NCI-H1417 treated with DMSO at 0.1 percent for 48 hours (cell line): ENCODE data around the gene TBRG4.
A peak's percentile ranks its signal among the peaks of the same experiment; 100 is the strongest.

ENCODE experiments used
- DNase-seq: peaks from one replicate; lab custom pipeline; 2025; lab: John Stamatoyannopoulos, UW

TBRG4 gene

DNA sequence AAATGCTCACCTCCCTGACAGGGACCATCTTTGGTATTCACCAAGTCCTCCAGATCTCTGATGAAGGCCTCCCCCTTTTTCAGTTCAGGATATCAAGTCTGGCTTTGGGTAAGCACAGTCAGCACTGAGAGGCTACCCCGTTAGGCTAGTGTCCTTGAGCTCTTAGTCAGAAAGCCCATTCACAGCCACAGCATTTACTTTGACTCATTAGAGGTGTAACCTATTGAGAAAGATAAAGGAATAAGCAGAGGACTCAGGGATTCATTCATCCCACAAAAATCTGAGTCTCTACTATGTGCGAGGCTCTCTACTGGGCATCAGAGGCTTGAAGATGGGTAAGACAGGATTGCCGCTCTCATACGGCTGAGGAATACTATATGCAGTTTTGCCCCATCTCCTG lies 32.1 kb upstream of the TBRG4 start:
- DNase-seq: no peak

DNA sequence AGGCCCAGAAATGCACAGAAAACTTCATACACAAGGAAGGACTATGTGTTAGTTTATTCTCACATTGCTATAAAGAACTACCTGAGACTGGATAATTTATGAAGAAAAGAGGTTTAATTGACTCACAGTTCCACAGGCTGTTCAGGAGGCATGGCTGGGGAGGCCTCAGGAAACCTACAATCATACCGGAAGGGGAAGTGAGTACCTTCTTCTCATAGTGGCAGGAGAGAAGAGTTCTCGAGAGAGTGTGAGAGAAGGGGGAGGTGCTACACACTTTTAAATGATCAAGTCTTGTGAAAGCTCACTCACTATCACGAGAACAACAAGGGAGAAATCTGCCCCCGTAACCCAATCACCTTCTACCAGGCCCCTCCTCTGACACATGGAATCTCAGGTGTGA lies 29.3 kb upstream of the TBRG4 start:
- no peak for DNase-seq

DNA sequence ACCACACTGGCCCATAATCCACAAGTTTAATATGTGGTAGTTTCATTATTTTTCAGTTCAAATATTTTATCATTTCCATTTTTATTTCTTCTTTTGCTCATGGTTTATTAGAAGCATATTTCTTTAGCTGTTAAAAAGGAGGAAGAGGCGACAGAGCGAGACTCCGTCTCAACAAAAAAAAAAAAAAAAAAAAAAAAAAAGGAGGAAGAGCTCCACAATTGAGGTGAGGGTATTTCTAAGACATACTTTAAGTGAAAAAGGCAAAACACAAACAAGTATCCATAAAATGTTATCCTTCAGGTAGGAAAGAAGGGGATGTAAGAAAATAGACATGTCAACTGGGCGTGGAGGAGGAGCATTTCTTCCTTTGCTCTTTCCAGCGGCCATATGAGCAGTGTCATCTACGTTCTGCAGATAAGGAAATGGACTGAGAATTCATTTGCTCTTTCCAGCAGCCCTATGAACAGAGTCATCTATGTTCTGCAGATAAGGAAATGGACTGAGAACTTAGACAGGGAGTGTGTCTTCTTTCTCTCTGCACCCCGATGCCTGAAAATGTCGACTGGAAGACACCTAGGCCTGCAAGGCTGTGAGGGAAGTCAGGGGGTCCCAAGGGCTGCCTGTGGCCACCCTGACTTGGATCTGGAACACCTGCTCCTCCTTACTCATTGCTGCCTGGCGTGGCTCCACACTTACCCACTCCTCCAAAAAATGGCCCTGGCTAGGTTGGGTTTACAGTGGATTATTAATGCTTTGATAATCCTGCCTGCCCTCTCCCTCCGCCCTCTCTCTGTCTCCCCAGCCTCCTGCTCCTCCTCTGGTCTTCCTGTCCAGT lies 27.2 kb upstream of the TBRG4 start:
- DNase-seq: no peak

DNA sequence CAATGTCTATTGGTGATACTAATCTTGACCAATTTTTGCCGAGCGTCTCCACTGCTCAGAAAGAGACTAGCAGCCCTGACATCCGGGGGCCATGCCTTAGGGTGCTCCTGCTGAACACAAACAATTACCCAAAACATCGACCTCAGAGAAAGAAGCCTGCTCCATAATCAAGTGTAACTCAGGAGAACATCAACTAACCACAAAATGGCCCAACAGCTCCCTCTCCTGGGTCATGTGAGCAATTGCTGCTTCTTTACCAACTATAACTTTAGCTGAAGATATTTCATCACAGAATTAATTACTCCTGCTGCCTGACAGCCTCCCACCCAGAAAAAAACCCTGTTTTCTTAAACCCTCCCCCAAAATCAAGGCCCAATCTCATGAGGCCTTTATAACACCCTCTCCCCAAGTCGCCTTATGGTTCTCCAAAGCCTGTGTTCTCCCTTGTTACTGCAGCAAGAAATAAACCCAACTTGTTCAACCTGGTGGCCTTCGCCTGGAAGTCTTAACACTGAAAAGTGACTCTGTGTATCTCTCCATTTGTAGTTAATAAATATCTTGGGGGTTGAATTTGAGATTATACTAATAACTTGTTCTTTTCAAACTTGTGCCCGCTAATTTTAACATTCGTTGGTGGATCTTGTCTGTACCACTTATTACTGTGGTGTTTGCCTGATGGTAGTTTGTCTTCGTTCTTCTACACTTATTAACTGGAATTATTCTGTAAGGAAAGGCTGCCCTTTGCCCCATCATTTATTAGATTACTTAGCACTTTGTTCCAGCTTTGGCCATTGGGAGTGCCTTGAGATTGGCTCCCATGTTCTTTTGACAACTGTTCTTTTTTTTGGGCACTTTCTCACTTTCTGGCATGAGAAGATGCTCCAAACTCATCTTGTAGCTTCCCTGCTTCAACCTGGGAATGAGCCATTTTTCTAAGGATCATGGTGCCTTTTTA lies 24.9 kb upstream of the TBRG4 start:
- peak; percentile 34 for DNase-seq

DNA sequence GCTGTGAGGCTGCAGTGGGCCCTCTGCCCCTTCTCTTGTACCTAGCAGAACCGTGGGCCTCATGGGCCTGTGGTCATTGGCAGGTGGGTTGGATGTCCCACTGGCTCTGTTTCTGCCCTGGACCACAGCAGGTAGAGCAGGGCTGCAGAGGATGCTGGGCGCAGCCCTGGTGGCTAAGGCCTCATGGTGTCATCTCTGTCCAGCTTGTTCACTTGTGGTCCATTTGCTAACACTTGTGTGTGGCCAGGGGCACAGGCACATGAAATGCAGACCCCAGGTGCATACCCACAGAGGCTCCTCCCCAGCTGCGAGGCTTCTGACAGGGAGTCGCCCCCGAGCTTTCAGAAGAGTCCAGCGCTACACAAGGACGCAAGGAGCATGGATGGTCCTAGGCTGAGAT lies 22.4 kb upstream of the TBRG4 start:
- DNase-seq: no peak

DNA sequence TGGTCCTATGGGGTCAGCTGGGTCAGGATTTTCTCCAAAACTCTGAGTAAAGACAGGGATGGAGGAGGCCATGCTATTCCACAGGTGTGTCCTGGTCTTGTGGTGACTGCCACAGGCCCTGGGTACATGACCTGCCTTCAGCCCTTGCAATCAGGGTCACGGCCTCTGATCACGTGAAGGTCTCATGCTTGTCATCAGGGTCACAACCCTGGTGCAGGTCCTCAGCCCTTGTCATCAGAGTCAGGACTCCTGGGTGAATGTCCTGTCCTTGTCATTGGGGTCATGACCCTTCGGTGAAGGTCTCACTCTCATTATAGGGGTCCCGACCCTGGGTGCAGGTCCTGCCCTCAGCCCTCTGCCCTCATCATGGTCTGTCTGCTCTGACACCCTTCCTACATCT lies 21.9 kb upstream of the TBRG4 start:
- no peak for DNase-seq

DNA sequence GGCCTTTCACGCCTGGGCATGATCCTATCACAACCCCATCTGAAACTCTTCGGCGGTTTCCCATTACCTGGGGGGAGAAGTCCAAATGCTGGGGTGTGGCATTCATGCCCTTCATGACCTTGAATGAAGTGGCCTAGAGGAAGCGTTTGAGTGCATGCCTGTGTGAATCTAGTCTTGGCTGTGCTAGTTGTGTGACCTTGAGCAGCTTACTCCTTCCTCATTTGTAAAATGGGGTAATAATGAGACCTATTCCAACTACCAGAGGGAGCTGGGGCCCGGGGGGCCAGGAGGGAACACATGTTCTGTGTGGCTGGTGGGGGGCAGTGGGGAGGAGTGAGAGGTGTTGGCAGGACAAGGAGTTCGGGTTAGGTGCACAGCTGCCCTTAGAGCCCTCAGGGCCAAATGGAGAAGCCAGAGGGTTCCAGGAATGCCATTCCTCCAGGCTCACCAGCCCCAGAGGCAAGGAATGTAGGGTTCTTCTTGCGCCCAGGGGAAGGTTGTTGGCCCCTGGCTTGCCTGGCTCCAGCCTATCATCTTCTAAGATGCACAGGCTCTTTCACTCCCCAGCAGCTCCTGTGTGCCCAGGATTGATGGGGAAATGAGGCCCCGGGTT lies 21.3 kb upstream of the TBRG4 start:
- no peak for DNase-seq

DNA sequence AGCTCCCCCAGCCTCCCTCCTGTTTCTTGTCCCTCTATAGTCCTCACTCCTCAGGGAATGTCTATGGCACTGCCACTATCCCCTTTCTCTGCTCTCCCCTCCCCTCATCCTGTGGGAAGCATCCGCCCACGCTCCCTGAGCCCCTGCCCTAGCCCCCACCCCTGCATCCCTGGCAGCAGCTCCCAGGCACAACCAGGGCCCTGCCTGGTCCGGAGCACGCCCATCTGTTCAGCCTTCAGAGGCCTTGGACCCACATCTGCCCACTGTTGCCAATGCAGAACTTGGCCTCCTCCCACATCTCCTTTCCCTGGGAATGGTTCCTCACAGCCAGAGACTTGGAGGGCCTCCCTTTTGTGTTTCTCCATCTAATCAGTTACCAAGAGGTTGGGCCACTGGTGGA lies 20.4 kb upstream of the TBRG4 start:
- no peak for DNase-seq

DNA sequence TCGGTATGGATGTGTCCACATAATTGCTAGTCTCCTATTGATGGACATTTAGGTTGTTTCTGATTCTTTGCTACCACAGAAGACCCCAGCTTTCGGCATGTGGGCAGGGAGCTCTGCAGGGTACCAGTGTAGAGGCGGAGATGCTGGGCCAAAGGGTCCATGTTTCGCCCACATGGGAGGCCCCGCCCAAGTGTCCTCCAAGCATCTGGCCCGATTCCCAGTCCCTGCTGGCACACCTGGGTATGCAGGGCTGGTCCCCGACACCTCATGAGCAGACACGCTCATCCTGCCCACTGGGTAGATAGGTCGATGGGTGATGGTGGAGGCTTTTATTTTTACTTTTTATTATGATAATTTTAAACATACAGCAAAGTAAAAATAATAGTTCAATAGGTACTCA lies 19.4 kb upstream of the TBRG4 start:
- DNase-seq: no peak

DNA sequence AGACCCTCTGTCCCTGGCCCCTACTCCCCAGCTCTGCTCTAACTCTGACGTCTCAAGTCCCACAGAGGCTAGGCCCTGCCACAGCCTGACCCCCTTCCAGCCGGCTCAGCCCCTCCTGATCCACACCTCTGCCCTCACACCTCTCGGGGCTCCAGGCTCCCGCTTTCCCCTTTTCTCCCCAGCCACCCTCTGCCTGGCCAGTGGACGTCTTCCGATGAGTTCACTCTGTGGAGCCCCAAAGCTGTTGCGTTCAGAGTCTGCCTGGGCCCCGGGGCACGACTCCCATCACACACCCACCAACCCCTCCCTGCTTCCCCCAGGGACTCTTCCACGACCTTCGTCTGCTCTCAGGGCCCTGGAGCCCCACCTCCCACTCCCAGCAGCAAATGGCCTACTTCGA lies 18.4 kb upstream of the TBRG4 start:
- no peak for DNase-seq

DNA sequence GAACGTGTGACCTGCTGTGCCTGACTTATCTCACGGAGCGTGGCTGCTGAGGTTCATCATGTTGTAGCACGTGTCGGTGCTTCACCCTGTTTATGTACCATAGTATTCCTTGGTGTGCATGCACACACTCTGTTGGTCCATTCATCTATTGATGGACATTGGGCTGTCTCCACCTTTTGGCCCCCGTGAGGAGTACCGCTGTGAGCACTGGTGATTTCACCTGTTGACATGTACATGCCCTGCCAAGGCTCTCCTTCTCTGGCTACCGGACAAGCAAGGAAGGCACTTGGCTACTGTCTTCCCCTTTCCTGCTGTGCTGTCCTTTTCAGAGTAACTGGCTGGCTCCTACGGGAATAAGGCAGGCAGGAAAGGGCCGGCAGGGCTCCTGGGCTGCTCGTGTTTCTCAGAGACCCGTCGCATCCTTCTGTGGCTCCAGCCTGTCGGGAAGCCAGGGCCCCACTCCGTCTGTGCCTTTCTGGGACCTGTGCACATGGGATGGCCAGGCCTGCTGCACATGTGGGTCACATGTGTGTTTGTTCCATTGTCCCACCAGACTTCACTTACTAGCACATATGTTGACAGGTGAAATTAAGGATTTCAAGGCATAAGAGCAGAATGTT lies 17.8 kb upstream of the TBRG4 start:
- no peak for DNase-seq

DNA sequence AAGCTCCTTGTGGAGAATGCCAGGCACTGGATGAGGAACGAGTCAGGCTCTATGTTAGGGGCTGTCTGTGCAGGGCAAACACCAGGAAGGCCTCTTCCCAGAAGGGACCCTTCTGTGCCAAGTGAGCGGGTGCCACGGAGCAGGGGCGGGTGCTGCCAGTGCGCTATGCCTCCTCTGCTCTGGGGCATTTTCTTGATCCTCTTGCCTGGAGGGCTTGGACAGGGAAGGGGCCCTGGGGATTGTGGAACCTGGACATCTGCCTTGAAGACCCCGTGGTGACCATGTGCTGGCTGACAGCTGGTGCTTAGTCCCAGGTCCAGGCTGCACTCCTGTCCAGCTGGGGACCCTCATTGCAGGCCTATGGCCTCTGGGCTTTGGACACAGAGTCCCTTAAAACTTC lies 15.4 kb upstream of the TBRG4 start:
- no peak for DNase-seq

DNA sequence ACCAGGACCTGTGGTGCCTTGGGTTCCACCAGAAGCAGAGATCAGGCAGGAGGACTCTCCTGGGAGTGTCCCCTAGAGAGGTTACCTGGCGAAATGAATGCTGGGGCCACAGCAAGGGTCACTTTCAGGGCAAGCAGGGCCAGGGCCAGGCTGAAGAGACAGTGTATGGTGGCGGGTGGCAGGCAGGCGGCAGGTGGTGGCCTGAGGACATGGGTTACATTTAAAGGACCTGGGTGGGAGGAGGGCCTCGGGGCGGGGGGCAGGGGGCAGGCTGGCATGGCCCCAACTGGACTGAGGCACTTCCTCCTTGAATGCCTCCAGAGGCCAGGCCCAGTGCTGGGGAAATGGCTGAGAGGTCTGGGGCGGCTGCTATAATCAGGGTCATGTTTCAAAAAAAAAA lies 14.7 kb upstream of the TBRG4 start:
- no peak for DNase-seq

DNA sequence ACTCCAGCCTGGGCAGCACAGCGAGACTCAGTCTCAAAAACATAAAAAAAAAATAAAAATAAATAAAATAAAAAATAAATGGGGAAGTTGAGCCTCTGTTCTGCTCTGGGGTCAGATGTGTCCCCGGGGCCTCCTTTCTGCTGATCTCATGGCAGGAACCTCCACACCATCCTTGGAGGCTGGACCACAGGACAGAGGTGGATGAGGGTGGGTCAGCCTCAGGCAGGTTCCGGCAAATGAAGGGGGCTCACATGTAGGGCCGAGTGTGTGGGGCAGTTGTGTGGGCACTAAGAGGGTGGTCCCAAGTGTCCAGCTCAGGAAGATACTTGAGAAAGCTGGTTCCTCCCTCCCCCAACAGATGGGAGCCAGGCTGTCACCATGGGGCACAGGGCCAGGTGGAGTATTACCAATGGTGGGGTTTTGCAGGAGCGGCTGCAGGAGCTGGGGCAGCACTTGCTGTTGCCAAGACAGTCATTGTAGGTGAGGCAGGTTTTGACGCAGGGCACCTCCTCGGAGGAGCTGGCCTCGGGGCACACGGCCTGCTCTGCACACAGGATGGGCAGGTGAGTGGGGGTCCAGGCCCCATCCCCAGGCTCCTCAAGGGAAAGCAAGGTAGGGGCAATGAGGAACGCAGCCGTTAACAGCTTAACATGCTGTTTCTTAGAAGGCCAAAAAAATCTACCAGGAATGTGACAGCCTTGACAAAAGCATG lies 13.9 kb upstream of the TBRG4 start:
- no peak for DNase-seq

DNA sequence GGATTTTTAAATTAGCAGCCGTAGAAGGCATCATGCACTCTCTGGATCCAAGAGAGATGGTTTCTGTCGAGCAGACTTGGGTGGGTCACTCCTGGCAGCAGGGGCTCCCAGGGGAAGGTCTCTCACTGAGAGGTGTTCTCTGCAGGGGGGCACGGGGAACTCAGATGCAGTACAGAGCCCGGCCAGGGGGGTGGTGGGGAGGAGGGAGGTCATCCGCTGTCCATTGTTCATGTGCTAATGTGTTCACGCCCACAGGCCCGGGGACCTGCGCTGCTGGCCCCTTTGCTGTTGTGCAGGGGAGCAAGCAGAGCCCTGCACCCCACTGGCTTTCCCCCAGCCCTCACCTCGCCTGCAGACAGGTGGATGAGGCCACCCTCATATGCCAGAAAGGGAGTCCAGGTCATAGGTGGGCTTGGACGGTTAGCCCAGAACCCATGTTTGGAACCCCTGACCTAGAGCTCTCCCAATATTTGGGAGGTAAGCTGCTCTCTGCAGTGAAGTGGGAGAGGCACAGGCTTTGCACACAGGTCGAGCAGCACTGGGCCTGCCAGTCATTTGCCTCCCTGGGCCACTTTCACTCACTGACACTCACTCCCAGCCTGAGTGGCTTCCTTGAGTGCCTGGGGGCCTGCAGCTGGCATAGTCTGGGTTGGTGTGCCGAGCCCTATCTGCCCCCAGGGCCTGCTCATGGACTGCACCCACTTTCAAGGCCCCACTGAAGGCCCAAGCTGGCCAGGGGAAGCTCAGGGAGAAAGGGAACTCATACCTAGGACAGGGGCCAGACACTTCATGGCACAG lies 12.6 kb upstream of the TBRG4 start:
- DNase-seq: no peak

DNA sequence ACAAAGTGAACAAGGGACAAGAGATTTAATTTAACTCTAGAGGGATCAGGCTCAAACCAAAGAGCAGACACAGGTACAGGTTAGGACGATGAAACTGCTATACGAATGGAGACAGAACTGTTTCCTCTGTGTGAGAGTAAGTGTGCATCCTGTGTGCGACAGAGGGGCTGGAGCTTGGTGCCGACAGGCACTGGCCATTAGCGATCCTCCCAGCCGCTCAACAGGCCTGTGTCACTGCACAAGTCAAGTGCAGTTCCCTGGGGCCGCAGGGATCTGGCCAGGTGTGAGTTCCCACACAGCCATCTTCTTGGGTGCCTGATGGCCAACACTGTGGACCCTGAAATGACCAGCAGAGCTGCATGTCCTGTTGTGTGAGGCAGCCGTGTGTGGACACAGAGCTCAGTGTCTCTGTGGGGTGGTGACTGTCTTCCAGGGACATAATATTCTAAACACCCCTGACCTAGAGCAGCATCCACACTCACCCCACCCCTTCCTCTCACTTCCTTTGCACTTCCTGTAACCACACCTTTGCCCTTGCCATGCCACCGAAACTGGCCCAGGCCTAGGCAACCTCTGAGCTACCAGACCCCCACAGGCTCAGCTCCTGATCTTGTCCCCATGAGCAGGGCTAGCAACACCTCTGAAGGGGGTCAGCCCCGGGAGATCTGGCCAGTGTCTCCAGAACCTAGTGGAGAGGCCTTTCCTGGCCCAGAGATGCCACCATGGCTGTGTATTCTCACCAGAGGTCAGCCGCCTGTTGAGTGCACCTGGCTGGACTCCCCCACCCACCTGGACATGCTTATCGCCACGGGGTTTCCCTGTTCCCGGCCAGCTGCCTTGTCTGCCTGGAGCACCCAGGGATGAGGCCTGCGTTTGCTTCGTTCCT lies 11.7 kb upstream of the TBRG4 start:
- DNase-seq: no peak

DNA sequence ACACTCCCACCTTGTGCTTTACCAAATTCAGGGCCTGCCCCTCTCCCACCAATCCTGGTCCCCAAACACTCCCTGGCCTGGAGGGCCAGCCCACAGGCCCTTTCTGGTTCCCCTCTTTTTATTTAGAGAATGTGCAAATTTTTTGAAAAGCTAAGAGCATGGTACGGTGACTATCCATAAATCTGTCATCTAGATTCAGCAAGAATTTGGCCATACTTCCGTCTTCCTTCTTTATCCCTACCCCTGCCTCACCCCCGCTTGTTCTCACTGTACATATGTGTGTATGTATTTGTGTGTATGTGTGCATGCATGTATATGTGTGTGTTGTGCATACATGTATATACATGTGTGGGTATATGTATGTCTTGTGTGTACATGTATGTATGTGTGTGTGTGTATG lies 8.1 kb upstream of the TBRG4 start:
- DNase-seq: no peak

DNA sequence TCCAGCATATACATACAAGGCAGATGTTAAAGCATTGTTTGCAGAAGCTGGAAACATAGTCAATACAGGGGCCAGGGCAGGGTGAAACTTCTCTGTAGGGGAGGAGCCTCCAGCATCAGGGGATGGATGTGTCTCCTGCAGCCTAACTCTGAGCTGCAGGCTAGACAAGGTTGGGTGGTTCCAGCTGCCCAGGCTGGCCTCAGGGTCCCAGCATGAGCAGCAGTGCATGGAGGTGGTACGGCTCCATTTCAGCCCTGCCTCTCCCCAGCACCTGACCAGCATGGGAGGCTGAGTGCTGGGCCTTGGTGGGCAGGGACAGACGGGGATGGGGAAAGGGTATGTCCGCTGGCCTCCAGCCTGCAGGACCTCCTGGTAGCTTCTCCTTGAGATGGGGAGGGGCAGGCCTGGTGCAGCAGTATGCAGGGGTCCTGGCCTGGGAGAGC lies 7.4 kb upstream of the TBRG4 start:
- DNase-seq: no peak

DNA sequence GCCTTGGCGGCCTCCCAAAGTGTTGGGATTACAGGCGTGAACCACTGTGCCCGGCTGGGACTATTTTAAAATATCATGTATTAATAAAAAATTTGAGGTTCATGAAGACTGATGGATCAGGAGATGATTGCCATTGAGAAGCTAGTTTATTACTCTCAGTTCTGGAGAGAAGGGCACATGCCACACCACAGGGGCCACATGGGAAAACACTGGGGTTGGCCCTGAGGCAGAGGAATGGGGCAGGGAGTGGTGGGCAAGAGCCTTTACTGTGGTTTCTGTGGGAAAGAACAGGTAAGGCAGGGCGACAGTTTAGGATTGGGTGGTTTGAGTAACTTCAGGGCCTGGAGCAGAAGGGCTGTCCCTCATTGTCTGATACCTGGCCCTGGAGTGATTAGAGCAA lies 6.8 kb upstream of the TBRG4 start:
- no peak for DNase-seq

DNA sequence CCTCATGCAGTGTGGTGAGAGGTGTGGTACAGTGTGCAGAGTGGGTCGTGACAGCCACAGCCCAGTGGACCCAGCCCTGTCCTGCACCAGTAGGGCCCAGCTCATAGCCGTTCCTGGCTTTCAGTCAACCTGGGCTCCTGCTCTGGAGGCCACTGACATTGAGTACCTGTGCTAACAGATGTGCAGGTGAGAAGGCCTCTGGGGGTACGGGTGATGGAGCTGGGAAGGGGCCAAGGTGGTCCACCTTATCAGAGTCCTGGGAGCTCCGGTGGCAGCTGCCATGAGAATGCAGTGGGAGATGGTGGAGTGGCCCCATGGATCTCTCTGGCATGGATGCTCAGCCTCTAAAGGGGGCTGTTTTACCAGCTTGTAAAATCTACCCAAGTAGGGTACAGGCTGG lies 6.1 kb upstream of the TBRG4 start:
- DNase-seq: no peak
